PFSK-1 (cell line): ENCODE results near the gene EID1.

ENCODE experiments used
- FOXP2 ChIP-seq: optimal IDR thresholded peaks from 2 replicates; pipeline ENCODE3; 2011; ENCODE audit warnings: borderline replicate concordance, control low read depth, inconsistent platforms; ENCODE audit not compliant: insufficient read depth; ENCODE audit errors: extremely low read length, extremely low read depth
- POLR2AphosphoS5 ChIP-seq: IDR thresholded peaks from 2 replicates; pipeline ENCODE4 v1.6.1; 2012; ENCODE audit warnings: low read depth, mild to moderate bottlenecking, control low read depth, low read length, moderate library complexity
- REST ChIP-seq, 2 experiments: IDR thresholded peaks; 2 replicates each; pipeline versions ENCODE4 v1.6.1 to v1.8.0; 2011 to 2012; ENCODE audit warnings: low read depth in 2 of 2, low read length in 2 of 2, control low read depth in 1 of 2, inconsistent platforms in 1 of 2, mild to moderate bottlenecking in 1 of 2, moderate library complexity in 1 of 2; ENCODE audit not compliant: insufficient read depth in 1 of 2
- SIN3A ChIP-seq: IDR thresholded peaks from 2 replicates; pipeline ENCODE4 v1.6.1; 2012; ENCODE audit warnings: mild to moderate bottlenecking, low read length, moderate library complexity, borderline replicate concordance; ENCODE audit not compliant: insufficient read depth
- TAF1 ChIP-seq: IDR thresholded peaks from 2 replicates; pipeline ENCODE4 v1.6.1; 2012; ENCODE audit warnings: low read length, control low read depth, borderline replicate concordance; ENCODE audit not compliant: insufficient read depth

Gene EID1

GRCh38 chr15:48861813-48862431 is 16.0 kb upstream of the EID1 start:
- TF ChIP-seq REST (IDR thresholded peaks at IDR 0.05; ENCODE audit: insufficient read depth in 1 of 2, low read depth in 2 of 2, low read length in 2 of 2) (no peak), POLR2AphosphoS5 (no peak; the same call in 1 of the 2 replicates), SIN3A (no peak), TAF1 (no peak), FOXP2 (no peak)

GRCh38 chr15:48862705-48863104 is 15.2 kb upstream of the EID1 start:
- TF ChIP-seq FOXP2, result no peak
- no peak for TF ChIP-seq TAF1
- no peak for TF ChIP-seq SIN3A
- no peak for TF ChIP-seq REST (IDR thresholded peaks at IDR 0.05; ENCODE audit: insufficient read depth in 1 of 2, low read depth in 2 of 2, low read length in 2 of 2)
- TF ChIP-seq POLR2AphosphoS5, result no peak

GRCh38 chr15:48865370-48866079 is 12.4 kb upstream of the EID1 start:
- TF ChIP-seq POLR2AphosphoS5 (no peak; the same call in 1 of the 2 replicates), REST (IDR thresholded peaks at IDR 0.05; ENCODE audit: insufficient read depth in 1 of 2, low read depth in 2 of 2, low read length in 2 of 2) (no peak), TAF1 (no peak), FOXP2 (no peak), SIN3A (no peak)

- TF ChIP-seq SIN3A (0 out of 2 replicates have a peak, but pooled peaks have one; percentile 38), TAF1 (no peak), REST (IDR thresholded peaks at IDR 0.05; ENCODE audit: insufficient read depth in 1 of 2, low read depth in 2 of 2, low read length in 2 of 2) (no peak), FOXP2 (no peak)
Observed at GRCh38 chr15:48866141-48866563, 11.8 kb upstream of the EID1 start.
